GM10266 (cell line): ENCODE data around the gene MIPOL1.

ENCODE experiments used
- DNase-seq: peaks from one replicate; pipeline ENCODE4 v3.0.0; 2012; ENCODE audit errors: extremely low spot score
- TF ChIP-seq, protein P1 (sequence below): IDR thresholded peaks from 2 replicates; pipeline ENCODE4 v1.5.1; 2012; ENCODE audit warnings: mild to moderate bottlenecking, low read depth; ENCODE audit not compliant: control insufficient read depth, insufficient read depth; ENCODE audit errors: missing control alignments

MIPOL1 gene

DNA sequence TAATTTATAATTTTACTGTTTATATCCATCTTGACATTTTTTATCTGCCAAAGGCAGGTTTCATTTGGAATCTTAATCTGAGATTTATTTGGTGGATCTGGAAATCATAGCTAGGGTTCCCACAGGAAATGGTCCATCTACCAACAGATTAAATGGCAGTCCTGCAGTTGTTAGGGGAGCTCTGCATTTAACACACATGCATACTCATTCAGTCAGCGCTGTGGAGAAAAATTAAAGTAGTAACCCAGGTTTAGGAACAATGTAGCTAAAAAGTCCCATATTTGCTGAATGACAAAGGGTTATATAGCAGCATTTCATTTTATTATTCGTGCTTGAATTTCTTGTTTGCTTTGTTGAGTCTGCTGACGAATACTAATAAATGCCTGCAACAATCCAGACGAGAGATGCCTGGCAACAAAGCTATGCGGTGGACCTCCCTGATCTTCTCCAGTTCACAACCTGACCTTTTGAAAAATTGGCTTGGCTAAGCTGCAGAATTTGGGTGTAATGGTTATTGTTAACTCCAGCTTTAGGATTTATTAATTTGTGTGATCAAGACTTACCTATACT is 59.8 kb downstream of the MIPOL1 start:
- TF ChIP-seq, protein P1, sequence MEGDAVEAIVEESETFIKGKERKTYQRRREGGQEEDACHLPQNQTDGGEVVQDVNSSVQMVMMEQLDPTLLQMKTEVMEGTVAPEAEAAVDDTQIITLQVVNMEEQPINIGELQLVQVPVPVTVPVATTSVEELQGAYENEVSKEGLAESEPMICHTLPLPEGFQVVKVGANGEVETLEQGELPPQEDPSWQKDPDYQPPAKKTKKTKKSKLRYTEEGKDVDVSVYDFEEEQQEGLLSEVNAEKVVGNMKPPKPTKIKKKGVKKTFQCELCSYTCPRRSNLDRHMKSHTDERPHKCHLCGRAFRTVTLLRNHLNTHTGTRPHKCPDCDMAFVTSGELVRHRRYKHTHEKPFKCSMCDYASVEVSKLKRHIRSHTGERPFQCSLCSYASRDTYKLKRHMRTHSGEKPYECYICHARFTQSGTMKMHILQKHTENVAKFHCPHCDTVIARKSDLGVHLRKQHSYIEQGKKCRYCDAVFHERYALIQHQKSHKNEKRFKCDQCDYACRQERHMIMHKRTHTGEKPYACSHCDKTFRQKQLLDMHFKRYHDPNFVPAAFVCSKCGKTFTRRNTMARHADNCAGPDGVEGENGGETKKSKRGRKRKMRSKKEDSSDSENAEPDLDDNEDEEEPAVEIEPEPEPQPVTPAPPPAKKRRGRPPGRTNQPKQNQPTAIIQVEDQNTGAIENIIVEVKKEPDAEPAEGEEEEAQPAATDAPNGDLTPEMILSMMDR: no peak
- DNase-seq: no peak

DNA sequence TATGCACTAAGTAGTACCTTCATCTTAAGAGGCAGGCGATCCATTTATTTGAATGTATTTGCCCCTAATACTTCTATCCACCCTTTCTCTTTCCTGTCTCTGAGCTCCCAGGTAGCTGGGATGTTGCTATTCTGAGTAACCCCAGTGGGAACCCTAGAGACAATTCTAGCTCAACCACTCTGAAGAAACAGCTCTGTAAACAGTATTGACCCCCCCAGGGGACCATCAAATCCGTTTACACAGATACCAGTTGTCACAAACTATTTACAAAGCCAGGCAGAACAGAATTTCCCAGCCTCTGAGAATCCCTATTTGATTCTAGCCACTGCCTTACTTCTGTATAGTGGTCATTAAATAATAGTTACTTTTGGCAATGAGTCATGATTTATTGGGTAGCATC is 64.9 kb downstream of the MIPOL1 start:
- DNase-seq: no peak
- TF ChIP-seq, protein P1: no peak

DNA sequence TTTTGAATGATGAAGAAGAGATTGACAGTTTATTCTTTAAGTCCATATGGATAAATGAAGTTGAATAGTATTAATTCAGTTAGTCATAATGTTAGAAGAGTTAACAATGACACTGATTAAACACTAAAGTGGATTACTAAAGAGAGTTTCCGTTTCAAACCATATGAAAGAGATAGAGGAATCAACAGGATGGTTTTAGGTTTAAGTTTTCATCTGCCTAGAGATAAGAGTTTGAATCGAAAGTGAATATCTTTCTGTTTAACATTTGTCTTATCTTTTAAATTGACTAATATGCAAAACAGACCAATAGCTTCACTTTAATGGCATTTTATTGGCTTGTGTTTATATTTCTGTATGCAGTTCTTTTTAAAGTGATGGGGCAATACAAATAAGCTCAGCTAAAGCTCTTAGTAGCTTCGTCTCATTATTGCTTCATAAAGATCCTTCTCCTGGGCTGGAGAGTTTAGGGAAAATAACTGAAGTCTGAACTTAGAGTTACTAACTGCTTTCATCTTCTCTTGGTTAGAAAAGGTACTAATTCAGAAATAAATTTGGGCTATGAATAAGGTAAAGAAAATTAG is 66.0 kb downstream of the MIPOL1 start:
- no peak for DNase-seq
- TF ChIP-seq, protein P1: no peak

DNA sequence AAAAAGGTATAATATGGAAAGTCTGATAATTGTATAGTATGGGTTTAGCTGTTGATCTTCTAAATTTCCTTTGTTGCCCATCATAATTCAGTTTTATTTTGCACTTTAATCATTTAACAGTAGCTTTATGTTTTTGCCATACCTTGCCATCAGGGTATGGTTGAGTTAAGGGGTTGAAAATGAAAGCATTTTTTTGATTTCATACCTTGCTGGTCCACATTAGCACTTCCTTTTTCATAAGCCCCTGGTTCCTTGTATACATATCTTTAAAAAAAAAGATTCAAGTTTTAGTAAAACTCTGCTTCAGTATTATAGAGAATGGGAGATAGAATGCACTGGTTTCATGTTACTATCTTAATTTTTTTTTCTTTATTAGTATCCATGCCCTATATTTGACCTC is 71.1 kb downstream of the MIPOL1 start:
- TF ChIP-seq, protein P1: no peak
- no peak for DNase-seq

DNA sequence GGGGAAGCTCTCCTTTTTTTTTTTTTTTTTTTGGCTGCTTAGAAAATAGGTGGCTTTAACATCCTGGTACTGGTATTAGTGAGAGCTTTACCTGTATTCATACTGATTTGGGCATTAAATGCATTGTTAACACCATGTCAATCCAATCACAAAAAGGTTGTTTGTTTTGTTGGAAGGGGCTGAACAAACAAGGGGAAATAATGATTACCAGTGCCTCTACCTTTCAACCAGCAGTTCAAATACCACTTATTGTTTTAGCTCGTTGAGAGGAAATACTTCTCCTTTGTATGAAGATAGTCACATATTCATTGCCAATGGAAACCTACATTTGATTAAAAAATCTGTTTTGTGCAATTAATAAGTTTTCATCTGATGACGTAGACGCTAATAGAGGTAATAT is 72.9 kb downstream of the MIPOL1 start:
- DNase-seq: no peak
- TF ChIP-seq, protein P1: no peak

DNA sequence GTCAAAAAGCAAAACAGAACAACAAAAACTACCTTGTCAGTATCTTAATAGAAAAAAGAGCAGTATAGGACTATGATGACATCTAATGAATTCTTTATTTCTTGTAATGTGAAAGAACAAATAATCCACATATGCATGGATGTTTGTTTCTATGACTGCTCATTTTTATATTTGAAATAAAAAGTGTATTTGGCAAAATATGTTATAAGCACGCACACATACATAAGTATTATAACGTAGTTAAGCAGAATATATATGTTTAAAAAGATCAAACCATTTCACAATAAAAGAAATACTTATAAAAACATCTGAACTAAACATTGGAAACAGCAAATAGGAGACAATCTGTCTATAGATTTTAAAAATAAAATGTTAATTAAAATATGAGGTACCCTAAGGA is 74.8 kb downstream of the MIPOL1 start:
- TF ChIP-seq, protein P1: no peak
- DNase-seq: no peak

DNA sequence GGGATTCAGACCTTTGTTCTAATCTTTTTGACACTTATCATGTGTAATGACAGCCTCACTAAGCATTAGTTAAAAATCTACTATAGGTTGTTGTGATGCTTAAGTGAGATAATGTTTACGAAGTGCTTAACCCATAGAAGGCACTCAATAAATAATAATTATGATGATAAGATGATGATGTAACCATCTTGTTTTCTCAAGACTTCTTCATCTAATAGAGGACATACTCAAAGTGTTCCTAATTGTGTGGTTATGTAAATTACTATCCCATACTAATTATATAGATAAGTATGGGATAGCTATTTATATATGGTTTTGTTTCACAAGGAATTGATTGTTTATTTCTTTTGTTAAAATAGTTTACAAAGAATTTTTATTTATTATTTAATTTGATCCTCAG is 76.9 kb downstream of the MIPOL1 start:
- TF ChIP-seq, protein P1: no peak
- no peak for DNase-seq
